Small intestine (tissue), 7 donors: Measurements from ENCODE around the gene ROBO2. TPM values are rescaled to one million over a fixed set of nuclear protein-coding genes. Genes with fewer than 3 reads are reported as not detected.

Source experiments
- DNase-seq, 2 donors: peaks; one replicate each; pipeline versions ENCODE4 v3.0.0 to v3.0.0-alpha.2; 2013
- FAIRE-seq: peaks from 2 replicates; lab custom pipeline; 2012; peaks lifted over from hg19 to GRCh38; lab: Jason Lieb, UNC
- H3K27ac ChIP-seq, 3 donors: one replicate each; pipeline ENCODE4 v1.5.1; 2013; ENCODE audit warnings: low read length in 2 of 3, mild to moderate bottlenecking in 2 of 3, control low read depth in 1 of 3, inconsistent platforms in 1 of 3, low read depth in 1 of 3, moderate library complexity in 1 of 3
- H3K27me3 ChIP-seq, 3 donors: one replicate each; pipeline ENCODE4 v1.6.1; 2013; ENCODE audit warnings: low read length in 3 of 3, inconsistent platforms in 1 of 3; ENCODE audit not compliant: control insufficient read depth in 3 of 3, insufficient read depth in 3 of 3
- H3K36me3 ChIP-seq, 3 donors: one replicate each; pipeline ENCODE4 v1.6.1; 2013; ENCODE audit warnings: low read length in 3 of 3, inconsistent platforms in 1 of 3, low read depth in 1 of 3, mild to moderate bottlenecking in 1 of 3, moderate library complexity in 1 of 3; ENCODE audit not compliant: control insufficient read depth in 3 of 3, insufficient read depth in 2 of 3
- H3K4me1 ChIP-seq, 3 donors: one replicate each; pipeline ENCODE4 v1.6.1; 2013; ENCODE audit warnings: low read length in 2 of 3, inconsistent platforms in 1 of 3, low read depth in 1 of 3, mild to moderate bottlenecking in 1 of 3, moderate library complexity in 1 of 3; ENCODE audit not compliant: control insufficient read depth in 3 of 3, insufficient read depth in 2 of 3
- H3K4me3 ChIP-seq, 3 donors: one replicate each; pipeline ENCODE4 v1.5.1; 2013; ENCODE audit warnings: low read length in 3 of 3, control low read depth in 1 of 3, inconsistent platforms in 1 of 3, low read depth in 1 of 3, mild to moderate bottlenecking in 1 of 3, moderate library complexity in 1 of 3
- H3K9me3 ChIP-seq, 2 donors: one replicate each; pipeline ENCODE4 v1.6.1; 2013; ENCODE audit warnings: low read depth in 1 of 2, low read length in 1 of 2; ENCODE audit not compliant: control insufficient read depth in 2 of 2, insufficient read depth in 1 of 2
- WGBS, 3 donors: extraction: QIAGEN DNeasy Blood & Tissue Kit; methylation state at CpG; one replicate each; pipeline ENCODE4 v1.1.7; 2013; 5-methylcytosine and 5-hydroxymethylcytosine counted together
- polyA plus RNA-seq, 4 donors: library from polyadenylated mRNA; stranded (reverse) in 3 of 4; unstranded in 1 of 4; fragments of 200-250 nt in 3 of 4; fragments of 120-200 nt in 1 of 4; gene quantifications; one replicate each; pipeline versions ENCODE4 v1.2.1 to v1.2.3, GENCODE V29; 2013
- donor health status: healthy with polysubstance abuse.
- donor health status: control.
- donor health status: control.
- donor health status: Bipolar disorder and iron deficiency.
- donor health status: healthy.

Gene ROBO2
- polyA plus RNA-seq, 4 donors = under 0.01 to 19.9 (median 1.7) TPM; not detected in 1

- FAIRE-seq = no peak
- H3K27me3 ChIP-seq = no peaks in the 10 kb centered on the region
- no peaks in the 10 kb centered on the region for H3K36me3 ChIP-seq
- no peak overlapping the region for H3K27ac ChIP-seq
- no peak overlapping the region for H3K4me3 ChIP-seq
- DNase-seq = no peak
- no peaks in the 10 kb centered on the region for H3K4me1 ChIP-seq
- no peaks in the 10 kb centered on the region for H3K9me3 ChIP-seq
- 80 to 90% (median 84%) methylated on average over 9 of the region's 9 CpGs for WGBS, 3 donors
Measured at GRCh38 chr3:77601823-77602415, 562.0 kb downstream of the ROBO2 start.

DNA sequence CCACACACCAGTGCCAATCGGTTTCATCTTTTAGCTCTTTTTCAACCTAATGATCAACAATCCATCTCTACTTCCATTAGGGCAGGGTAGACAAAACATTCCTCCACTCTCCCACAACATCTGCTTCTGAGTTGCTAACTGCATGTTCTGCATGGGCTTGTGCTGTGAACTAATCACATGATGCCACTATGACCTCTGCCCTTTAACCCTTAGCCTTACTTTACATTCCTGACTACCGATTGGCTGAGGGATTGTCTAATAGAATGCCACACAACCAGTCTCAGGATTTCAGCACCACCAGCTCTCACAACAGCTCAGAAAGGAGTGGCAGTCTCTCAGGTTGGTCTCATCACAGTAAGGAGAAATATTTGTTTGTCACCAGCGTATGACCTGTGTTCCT, 562.8 kb downstream of the ROBO2 start:
- WGBS, 3 donors = 78 to 89% (median 84%) methylated on average over 3 of the region's 3 CpGs
- FAIRE-seq = no peak
- no peaks in the 10 kb centered on the region for H3K4me1 ChIP-seq
- H3K27ac ChIP-seq = no peak overlapping the region
- H3K36me3 ChIP-seq = no peaks in the 10 kb centered on the region
- no peak for DNase-seq
- H3K9me3 ChIP-seq = no peaks in the 10 kb centered on the region
- no peak overlapping the region for H3K4me3 ChIP-seq
- H3K27me3 ChIP-seq = no peaks in the 10 kb centered on the region

DNA sequence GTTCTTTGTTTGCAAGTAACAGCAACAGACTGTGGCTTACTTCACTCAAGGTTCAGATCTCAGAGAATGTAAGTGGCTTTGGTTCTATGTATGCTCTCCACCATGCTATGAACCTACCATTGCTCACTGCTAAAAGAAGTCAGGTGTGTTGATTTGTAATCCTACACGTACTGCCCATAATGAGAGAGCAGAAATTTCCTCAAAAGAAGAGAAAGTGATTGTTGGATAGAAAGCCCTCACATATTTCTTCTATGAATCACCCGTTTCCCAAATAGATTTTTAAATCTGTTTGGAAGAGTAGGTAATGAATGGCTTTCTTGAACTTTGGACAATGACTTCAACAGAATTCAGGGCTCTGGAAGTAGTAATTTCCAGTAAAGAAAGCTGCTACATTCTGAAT, 565.4 kb downstream of the ROBO2 start:
- WGBS, 3 donors = 34 to 67% (median 63%) methylated on average over 2 of the region's 2 CpGs
- FAIRE-seq (no peak), DNase-seq (no peak)
- H3K27ac ChIP-seq = no peak overlapping the region
- H3K4me1 ChIP-seq = no peaks in the 10 kb centered on the region
- no peak overlapping the region for H3K4me3 ChIP-seq
- no peaks in the 10 kb centered on the region for H3K9me3 ChIP-seq
- H3K27me3 ChIP-seq = no peaks in the 10 kb centered on the region
- no peaks in the 10 kb centered on the region for H3K36me3 ChIP-seq

GRCh38 chr3:77605865-77606264, 566.0 kb downstream of the ROBO2 start:
- no peaks in the 10 kb centered on the region for H3K27me3 ChIP-seq
- H3K4me1 ChIP-seq = no peaks in the 10 kb centered on the region
- no peaks in the 10 kb centered on the region for H3K9me3 ChIP-seq
- no peak overlapping the region for H3K27ac ChIP-seq
- H3K4me3 ChIP-seq = no peak overlapping the region
- no peak for DNase-seq
- no peaks in the 10 kb centered on the region for H3K36me3 ChIP-seq
- WGBS, 3 donors = 28 to 60% (median 48%) methylated on average over 1 of the region's 1 CpG
- no peak for FAIRE-seq

GRCh38 chr3:77606372-77606771, 566.5 kb downstream of the ROBO2 start:
- no peak for FAIRE-seq
- no peaks in the 10 kb centered on the region for H3K9me3 ChIP-seq
- no peaks in the 10 kb centered on the region for H3K27me3 ChIP-seq
- no peak overlapping the region for H3K4me3 ChIP-seq
- WGBS, 3 donors = 28 to 60% (median 42%) methylated on average over 2 of the region's 2 CpGs
- no peak overlapping the region for H3K27ac ChIP-seq
- no peaks in the 10 kb centered on the region for H3K36me3 ChIP-seq
- H3K4me1 ChIP-seq = no peaks in the 10 kb centered on the region
- DNase-seq = no peak

GRCh38 chr3:77618686-77619085, 578.8 kb downstream of the ROBO2 start:
- no peak overlapping the region for H3K4me3 ChIP-seq
- FAIRE-seq = no peak
- DNase-seq = no peak
- no peaks in the 10 kb centered on the region for H3K4me1 ChIP-seq
- 72 to 81% (median 79%) methylated on average over 3 of the region's 3 CpGs for WGBS, 3 donors
- H3K27me3 ChIP-seq = no peaks in the 10 kb centered on the region
- no peaks in the 10 kb centered on the region for H3K9me3 ChIP-seq
- no peaks in the 10 kb centered on the region for H3K36me3 ChIP-seq
- H3K27ac ChIP-seq = no peak overlapping the region

- Histone ChIP-seq H3K36me3 (no peaks in the 10 kb centered on the region), H3K4me3 (no peak overlapping the region), H3K9me3 (no peaks in the 10 kb centered on the region), H3K4me1 (no peaks in the 10 kb centered on the region), H3K27ac (no peak overlapping the region), H3K27me3 (no peaks in the 10 kb centered on the region)
- DNase-seq (no peak), FAIRE-seq (no peak)
- WGBS, 3 donors = 72 to 83% (median 79%) methylated on average over 1 of the region's 1 CpG
Measured at GRCh38 chr3:77620009-77620408, 580.1 kb downstream of the ROBO2 start.

GRCh38 chr3:77623500-77623899, 583.6 kb downstream of the ROBO2 start:
- Histone ChIP-seq H3K27ac (no peak overlapping the region), H3K27me3 (no peaks in the 10 kb centered on the region), H3K4me1 (no peaks in the 10 kb centered on the region), H3K9me3 (no peaks in the 10 kb centered on the region), H3K36me3 (no peaks in the 10 kb centered on the region), H3K4me3 (no peak overlapping the region)
- FAIRE-seq (no peak), DNase-seq (no peak)
- 85 to 87% (median 87%) methylated on average over 2 of the region's 2 CpGs for WGBS, 3 donors

DNA sequence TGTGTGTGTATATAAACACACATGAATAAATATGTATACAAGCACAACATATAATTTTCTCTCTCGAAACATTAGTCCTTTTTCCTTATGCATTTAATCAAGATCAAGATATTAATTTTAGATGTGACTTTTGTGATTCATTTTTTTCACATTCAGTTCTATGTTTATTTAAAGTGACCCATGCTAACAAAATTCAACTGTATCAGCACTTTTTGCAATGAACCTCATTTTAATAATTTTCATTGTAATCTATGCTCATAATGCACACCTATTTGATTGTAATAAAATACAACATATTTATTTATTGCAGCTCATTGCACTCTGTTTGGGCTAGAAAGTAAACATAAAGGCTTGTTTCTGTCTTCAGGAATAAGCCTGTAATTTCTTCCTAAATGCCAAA, 586.3 kb downstream of the ROBO2 start:
- Histone ChIP-seq H3K4me1 (no peaks in the 10 kb centered on the region), H3K4me3 (no peak overlapping the region), H3K27me3 (no peaks in the 10 kb centered on the region), H3K36me3 (no peaks in the 10 kb centered on the region), H3K9me3 (no peaks in the 10 kb centered on the region), H3K27ac (no peak overlapping the region)
- DNase-seq = no peak
- whole genome bisulfite sequencing, 3 donors = 78 to 89% (median 88%) methylated on average over 1 of the region's 1 CpG
- no peak for FAIRE-seq
